ENCODE data around the gene TAOK3. TPM values are rescaled to one million over a fixed set of nuclear protein-coding genes. Genes with fewer than 3 reads are reported as not detected.
A peak's percentile ranks its signal among the peaks of the same experiment; 100 is the strongest.

TAOK3 gene
- total RNA-seq, 1 experiment from 2014 or later, result 55.8 TPM

GRCh38 chr12:118102070-118102469, 270.6 kb downstream of the TAOK3 start:
- H3K36me3 ChIP-seq (ENCODE audit: low read depth), result no peaks in the 10 kb centered on the region
- ChIA-PET CTCF (no interaction called here), POLR2A (ENCODE audit: unreplicated experiment) (interaction anchor here (0.6 kb wide), 1 partner anchor 40 kb away, joined by 5 read pairs; no protein-coding TSS in a partner anchor)
- no peak for TF ChIP-seq EZH2 (IDR thresholded peaks at IDR 0.05; ENCODE audit: low read depth)
- BruUV-seq (replicated peaks), result TSS peak; percentile 42
- no peaks in the 10 kb centered on the region for H3K9me3 ChIP-seq (ENCODE audit: insufficient read depth, low read depth)
- no peaks in the 10 kb centered on the region for H3K9me2 ChIP-seq (ENCODE audit: insufficient read depth)
- H3F3A ChIP-seq (ENCODE audit: insufficient read depth, low read depth), result peaks cover 18% of the 10 kb centered on the region; the same call in 1 of the 2 replicates
- H3K79me2 ChIP-seq (ENCODE audit: low read depth), result 0 out of 2 replicates have a peak, but pooled peaks cover 5% of the 10 kb centered on the region
- peak overlapping the region; percentile 91 for H3K4me2 ChIP-seq
- H3K4me3 ChIP-seq, result no peak overlapping the region
- no peak overlapping the region for H2AFZ ChIP-seq
- intact Hi-C loops (cut with micrococcal nuclease; ENCODE audit: unreplicated experiment), result loop anchor here (1.0 to 2.0 kb wide), 2 partner anchors 34 to 49 kb away; partner anchors contain the start of gene PEBP1
- H3K27ac ChIP-seq, result peak overlapping the region; percentile 3; the same call in 1 of the 2 replicates
- DNase-seq, result peak; percentile 59 to 81
- H3K4me1 ChIP-seq (replicated peaks; ENCODE audit: insufficient read depth), result peaks cover 24% of the 10 kb centered on the region
- no peaks in the 10 kb centered on the region for H4K20me1 ChIP-seq (ENCODE audit: insufficient read depth)
- no peaks in the 10 kb centered on the region for H3K27me3 ChIP-seq (ENCODE audit: insufficient read depth, low read depth)

GRCh38 chr12:118101051-118101450, 271.7 kb downstream of the TAOK3 start:
- Histone ChIP-seq H3K27ac (no peak overlapping the region), H3K79me2 (ENCODE audit: low read depth) (0 out of 2 replicates have a peak, but pooled peaks cover 5% of the 10 kb centered on the region), H3K4me2 (no peak overlapping the region), H3K4me1 (replicated peaks; ENCODE audit: insufficient read depth) (peaks cover 24% of the 10 kb centered on the region), H4K20me1 (ENCODE audit: insufficient read depth) (no peaks in the 10 kb centered on the region), H3F3A (ENCODE audit: insufficient read depth, low read depth) (peaks cover 18% of the 10 kb centered on the region; the same call in 1 of the 2 replicates), H3K36me3 (ENCODE audit: low read depth) (no peaks in the 10 kb centered on the region), H3K27me3 (ENCODE audit: insufficient read depth, low read depth) (no peaks in the 10 kb centered on the region), H2AFZ (no peak overlapping the region), H3K9me3 (ENCODE audit: insufficient read depth, low read depth) (no peaks in the 10 kb centered on the region), H3K4me3 (no peak overlapping the region), H3K9me2 (ENCODE audit: insufficient read depth) (no peaks in the 10 kb centered on the region)
- ChIA-PET POLR2A (ENCODE audit: unreplicated experiment) (no interaction called here), CTCF (no interaction called here)
- TF ChIP-seq CTCF (conservative IDR thresholded peaks at IDR 0.05), result no peak
- no peak for TF ChIP-seq EZH2 (IDR thresholded peaks at IDR 0.05; ENCODE audit: low read depth)
- no TSS peak for BruUV-seq (replicated peaks)
- no peak for DNase-seq
- intact Hi-C loops (cut with micrococcal nuclease; ENCODE audit: unreplicated experiment), result no loop called here

Other genes with a start within 250 kb of the TAOK3 start
- gene PEBP1, start 236.8 kb downstream of the TAOK3 start, total RNA-seq (2021), result 188 and 189 TPM in 2 replicates
- gene SUDS3, start 3.6 kb upstream of the TAOK3 start, total RNA-seq (2021), result 50.7 and 64.8 TPM in 2 replicates